Putamen (tissue), 1 donor: Measurements from ENCODE around the gene ATP8A2.
"Not testable (repeated sequence)": the region's sequence is repeated elsewhere in the genome, so short reads cannot be mapped to it uniquely, and the experiment has no call there.

Source experiments
- DNase-seq: peaks from one replicate; pipeline ENCODE4 v3.0.0-alpha.2; 2016; ENCODE audit warnings: low spot score

The ATP8A2 gene

DNA sequence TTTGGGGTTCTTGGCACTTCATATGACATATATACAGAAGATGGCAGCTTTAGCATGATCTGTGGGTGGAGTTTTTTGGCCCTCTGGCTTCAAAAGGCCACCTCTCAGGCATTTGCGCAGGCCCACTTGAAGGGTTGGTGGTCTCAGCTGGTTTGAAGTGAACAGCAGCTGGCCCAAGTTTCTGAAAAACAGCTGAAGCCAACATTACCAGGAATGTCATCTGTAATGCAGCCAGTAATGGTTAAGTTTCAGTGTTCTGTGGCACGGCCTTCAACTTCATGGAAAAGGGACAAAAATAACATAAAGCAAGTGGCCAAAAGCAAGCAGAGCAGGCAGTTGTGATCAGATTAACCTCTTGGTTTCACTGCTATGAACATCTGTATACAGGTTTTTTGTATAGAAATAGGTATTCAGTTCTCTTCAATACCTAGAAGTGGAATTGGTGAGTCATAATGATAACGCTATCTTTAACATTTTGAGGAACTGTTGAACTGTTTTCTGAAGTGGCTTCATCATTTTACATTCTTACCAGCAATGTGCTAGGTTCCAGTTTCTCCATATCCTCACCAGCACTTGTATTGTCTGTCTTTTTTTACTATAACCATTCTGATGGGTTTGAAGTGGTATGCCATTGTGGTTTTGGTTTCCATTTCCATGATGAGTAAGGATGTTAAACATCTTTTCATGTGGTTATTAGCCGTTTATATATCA, 434.6 kb downstream of the ATP8A2 start:
- DNase-seq, result no peak

DNA sequence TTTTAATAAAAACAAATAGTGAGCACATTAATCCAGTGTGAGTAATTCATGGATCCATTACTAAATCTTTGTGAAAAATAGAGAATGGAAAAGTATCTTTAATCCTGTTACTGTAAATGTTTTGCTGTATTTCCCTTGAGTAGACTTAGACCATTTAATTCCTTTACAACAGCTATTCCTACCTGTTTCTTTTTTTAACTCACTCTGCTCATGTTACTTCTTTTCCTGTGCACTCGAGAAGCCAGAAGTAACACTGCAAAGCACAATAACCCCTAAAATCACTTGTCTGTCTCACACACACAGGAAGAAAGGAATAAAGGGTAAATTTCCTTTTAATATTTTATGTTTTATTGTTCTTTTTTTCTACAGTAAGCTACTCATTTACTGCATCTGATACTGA, 435.8 kb downstream of the ATP8A2 start:
- no peak for DNase-seq

DNA sequence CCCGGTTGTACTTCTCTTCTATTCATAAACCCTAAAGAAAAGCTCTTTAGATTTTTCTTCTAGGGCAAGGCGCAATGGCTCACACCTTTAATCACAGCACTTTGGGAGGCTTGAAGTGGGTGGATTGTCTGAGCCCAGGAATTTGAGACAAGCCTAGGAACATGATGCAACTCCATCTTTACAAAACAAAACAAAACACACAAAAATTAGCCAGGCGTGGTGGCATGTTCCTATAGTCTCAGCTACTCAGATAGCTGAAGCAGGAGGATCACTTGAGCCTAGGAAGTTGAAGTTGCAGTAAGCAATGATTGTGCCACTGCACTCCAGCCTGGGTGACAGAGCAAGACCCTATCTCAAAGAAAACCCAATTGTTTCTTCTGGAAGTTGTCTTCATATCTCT, 439.7 kb downstream of the ATP8A2 start:
- DNase-seq, result no peak

DNA sequence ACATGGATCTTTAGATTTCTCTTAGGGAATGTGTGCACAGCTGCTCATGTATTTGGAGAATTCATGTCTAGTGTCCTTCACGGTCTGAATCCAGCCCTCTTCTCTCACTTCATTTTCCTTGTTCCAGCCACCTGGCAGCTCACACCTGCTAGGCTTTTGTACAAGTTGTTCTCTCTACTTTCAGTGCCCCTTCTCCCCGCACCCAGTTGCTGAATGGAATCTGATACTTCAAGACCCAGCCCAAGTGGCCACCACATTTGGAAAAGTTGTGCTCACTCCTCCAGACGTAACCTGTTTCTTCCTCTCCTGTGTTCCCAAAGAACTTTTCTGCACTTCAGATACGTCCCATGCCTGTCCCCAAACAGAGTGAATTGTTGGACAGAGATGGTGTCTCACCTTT, 444.5 kb downstream of the ATP8A2 start:
- DNase-seq, result no peak

DNA sequence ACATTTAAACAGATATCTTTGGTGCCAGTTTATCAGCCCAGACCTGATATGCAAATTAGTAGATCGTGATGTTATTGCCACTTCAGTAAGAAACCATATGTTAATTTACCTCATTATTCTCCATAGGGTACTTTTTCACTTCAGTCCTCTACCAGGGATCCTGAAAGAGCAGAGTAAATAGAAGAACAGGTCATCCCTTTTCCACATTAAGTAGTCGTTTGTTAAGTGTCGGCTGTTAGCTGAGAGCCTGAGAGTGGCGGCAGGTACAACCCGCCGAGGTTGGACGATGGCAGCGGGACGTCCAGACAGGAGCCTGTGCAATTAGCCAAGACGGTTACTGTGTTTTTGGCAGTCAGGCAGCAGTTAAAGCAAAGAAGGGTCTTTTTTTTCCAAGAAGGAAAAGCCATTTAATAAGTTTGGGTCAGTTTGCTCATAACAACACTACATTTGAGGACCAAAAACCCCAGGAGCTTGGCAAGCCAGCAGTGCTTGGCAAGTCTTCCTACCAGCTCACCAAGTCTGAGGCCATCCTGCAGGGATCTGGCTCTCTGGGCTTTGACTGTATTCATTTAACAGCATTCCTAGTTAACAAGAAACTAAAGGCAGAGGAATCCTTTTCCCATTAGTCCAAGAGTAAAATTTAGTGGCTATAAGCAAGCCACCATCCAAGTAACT, 448.2 kb downstream of the ATP8A2 start:
- DNase-seq, result no peak

DNA sequence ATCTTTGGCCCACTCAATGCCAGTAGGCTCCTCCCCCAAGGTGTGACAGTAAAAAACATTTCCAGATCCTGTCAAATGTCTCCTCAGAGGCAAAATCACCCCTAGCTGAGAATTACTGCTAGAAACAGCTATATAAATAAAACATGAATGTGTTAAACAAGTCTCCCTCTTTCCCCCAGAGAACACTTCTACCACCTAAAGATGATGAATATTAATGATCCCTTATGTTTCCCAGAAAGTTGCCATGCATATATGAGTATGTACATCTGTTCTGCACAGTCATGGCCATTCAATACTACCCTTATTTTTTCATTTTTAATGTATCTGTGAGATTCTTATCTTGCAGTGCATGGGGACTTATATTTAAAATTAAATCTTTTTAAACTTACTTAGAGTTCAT, 450.0 kb downstream of the ATP8A2 start:
- DNase-seq, result no peak

DNA sequence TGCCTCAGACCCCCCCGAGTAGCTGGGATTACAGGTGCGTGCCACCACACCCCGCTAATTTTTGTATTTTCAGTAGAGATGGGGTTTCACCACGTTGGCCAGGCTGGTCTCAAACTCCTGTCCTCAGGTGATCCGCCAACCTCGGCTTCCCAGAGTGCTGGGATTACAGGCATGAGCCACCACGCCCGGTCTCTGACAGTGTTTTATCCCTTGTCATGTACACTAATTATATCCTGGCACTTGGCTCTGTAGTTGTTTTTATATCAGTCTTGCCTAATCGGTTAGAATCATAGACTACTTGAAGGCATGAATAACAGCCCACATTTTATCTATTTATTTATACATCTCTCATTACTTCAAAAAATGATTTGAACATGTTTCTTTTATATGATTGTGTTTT, 455.4 kb downstream of the ATP8A2 start:
- not testable (repeated sequence) for DNase-seq

DNA sequence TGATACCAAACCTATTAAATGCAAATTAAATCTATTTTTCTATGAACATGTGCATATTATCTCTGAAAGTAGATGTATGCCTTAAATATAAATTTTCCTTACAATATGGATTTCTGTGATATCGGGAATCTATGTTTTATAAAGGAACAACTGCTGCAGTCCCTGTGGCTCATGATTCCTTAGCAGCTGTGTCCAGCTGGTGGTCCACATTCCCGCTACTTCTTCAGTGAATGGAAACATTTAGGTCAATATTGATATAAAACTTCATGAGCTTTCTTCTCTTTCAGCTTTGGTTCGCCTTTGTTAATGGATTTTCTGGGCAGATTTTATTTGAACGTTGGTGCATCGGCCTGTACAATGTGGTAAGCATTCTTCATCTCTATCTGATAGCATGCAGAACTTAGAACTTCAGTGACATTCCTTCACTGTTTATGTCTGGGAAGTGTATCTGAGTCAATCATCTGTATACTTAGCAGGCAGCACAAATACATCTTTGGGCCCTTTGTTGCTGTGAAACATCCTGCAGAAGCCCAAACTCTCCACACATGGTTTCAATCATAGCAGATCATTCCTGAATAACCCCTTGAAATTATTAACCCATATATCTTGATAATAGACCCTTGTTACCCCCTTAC, 456.2 kb downstream of the ATP8A2 start:
- no peak for DNase-seq

DNA sequence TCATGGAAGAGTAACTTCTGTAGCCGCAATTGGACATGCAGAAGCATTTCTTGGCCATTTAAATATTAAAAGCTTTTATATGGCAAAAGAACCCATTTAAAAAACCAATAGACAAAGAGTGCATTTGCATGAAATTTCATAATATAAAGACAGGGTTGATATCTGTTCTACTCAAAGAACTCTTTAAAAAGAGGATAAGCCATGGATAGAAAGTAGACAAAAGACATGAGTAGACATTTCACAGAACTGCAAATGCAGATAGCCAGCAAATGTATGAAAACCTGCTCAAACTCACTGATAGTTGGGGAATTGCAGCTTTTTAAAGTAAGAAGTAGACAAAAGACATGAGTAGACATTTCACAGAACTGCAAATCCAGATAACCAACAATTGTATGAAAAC, 462.0 kb downstream of the ATP8A2 start:
- no peak for DNase-seq

DNA sequence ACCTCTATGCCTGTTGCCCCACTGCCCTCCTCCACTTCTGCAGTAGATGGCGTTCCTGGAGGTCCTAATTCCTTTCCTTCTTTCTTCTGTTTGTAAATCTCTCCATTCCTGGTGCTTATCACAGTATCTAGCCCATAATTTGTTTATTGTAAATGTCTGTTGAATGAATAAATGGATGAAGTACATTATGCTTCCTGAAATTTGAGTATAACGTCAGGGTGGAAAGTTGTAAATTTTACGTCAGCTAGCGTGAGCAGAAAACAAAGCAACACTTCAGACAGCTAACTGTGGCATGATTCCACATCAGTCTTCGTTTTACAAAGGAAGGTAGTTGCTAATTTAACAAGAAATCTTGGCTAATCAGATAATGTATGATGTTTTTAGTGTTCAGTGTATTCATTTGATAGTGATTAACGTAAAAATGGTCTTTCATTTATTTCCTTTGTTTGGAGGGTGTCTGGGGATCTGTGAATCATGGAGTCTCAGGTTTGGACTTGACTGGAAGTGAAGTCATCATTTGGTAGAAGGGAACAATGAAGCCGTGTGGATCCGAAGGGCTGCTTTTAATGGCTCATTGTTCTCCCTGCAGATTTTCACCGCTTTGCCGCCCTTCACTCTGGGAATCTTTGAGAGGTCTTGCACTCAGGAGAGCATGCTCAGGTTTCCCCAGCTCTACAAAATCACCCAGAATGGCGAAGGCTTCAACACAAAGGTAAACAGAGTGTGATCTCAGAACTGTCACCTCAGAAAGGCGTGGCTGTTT, 465.0 kb downstream of the ATP8A2 start:
- DNase-seq, result no peak

DNA sequence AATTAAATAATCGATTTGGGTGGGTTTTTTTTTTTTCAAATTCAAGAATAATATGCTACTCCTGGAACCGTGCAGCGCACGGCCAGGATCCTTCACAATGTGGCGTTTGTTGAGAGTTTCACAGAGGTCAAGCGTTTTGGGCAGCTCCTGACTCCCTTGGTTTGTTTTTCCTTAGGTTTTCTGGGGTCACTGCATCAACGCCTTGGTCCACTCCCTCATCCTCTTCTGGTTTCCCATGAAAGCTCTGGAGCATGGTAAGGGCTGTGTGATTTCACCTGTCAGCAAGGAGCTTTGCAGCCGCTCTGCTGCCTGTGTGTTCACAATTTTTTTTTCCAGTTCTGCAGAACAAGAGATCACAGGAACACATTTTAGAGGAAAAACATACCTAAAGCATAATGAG, 467.6 kb downstream of the ATP8A2 start:
- DNase-seq, result no peak

DNA sequence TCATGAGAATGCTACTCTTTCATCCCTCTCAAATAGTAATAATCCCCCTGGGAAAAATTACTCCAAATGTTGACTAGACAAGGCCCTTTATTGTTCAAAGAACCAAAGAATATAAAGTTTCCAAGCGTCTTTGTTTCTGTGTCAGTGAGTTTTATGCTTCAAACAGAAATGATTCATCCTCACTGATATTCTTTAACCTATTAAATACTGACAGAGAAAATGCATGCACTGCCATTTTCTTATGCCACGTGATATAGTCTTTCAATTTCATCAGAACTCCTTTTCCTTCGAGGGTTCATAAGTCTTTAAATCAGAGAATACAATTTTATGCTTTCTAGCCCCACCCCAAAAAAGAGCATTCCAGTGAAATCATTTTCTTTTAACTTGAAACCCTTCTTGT, 468.5 kb downstream of the ATP8A2 start:
- DNase-seq, result no peak

DNA sequence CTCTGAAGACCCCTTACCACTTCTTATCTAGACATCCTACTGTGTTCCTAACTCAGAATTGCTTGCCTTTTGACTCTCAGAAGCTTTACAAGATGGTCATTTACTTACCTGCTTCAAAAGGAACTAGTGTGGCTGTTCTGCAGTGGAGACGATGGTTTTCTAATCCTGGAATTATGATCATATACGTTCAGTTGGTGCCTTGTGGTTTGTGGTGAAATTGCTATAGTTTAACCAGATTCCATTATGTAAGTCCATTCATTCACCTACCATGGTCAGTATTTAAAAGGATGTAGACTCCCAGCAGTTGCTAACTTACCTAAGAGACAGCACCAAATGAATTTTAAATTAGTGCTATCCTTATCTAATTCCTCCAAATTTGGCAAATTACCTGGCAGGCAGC, 469.2 kb downstream of the ATP8A2 start:
- DNase-seq, result no peak

DNA sequence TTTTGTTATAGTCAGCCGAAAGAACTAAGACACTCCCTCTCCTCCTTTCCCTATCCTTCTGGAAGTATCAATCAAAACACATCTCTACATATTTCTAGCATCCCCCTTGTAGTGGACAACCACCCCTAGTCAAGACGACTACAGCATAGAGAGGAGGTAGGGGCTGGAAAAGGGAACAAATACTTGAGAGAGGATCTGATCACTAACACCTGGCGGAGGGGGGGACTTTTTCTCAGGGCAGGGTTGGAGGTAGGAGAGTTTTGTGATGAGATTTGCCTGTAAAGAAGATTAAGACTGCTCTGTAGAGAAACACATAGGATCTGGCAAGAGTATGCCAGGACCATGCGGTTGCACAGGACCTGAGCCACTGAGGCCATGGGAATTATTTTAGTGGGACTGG, 471.9 kb downstream of the ATP8A2 start:
- no peak for DNase-seq

DNA sequence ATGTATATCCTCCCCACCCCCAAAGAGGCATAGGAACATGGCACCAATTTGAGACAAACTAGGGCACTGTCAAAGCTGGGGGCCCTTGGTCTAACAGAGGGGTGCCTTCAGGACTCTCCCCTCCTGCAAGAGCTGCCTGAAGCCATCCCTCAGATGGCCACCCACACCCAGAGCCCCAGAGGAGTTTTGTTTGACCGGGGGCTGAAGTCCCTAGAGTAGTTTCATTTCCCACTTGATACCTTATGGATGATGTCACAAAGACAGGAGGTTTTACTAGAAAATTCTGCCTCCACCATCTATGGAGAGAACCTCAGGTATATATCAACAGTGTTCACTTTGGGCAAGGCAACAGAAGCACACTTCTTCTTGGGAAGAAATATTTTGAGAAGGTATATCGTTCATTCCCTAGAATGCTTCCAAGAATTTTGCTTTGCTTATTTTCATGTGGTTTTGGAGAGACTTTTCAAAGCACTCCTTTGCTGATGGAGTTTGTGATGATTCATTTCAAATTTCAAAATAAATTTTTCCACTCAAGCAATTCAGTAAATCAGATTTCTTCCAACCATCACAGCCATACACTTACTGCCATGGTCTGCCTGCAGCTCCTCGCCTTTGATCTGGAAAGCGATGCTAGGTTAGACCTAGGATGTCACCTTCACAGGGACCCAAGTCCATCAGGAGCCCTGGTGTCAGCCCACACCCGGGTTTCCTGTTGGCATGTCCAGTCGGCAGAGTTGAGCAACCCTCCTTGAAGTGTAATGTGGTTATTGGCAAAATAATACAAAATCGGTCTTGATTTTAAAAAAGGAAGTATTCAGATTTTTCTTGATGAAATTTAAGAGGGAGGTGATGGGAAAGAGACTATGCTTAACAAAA, 473.0 kb downstream of the ATP8A2 start:
- DNase-seq, result no peak

DNA sequence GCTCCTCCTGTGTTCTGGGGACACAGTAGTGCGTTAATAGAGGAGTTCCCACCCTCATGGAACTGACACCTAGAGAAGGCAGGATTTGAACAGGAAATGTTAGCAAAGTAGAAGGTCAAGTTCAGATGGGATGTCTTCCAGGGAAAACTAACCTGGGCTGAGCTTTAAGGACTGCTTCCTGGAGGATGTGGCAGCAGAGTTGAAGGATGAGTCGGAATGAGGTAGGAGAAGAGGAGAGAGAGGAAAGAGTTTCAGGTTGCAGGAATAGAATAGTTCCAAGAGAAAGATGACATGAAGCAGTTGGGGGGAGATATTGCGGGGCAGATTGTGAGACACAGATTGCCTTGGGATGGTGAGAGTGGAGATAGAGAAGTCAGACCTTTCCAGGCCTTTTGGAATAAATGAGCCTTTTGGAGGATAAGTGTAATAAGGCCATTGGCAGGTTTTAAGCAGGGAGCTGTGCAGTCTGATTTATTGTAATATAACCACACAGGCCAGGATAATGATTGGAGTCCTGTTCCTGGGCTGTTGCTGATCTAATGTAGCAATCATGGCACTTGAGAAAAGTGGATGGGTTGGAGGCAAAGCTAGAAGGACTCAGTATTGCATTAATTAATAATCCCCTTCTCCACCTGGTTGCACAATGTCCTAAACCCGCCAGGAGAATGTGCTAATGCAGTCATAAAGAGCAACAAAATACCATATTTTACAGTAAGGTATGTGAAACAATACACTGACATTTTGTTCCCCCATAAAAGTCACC, 474.6 kb downstream of the ATP8A2 start:
- no peak for DNase-seq

DNA sequence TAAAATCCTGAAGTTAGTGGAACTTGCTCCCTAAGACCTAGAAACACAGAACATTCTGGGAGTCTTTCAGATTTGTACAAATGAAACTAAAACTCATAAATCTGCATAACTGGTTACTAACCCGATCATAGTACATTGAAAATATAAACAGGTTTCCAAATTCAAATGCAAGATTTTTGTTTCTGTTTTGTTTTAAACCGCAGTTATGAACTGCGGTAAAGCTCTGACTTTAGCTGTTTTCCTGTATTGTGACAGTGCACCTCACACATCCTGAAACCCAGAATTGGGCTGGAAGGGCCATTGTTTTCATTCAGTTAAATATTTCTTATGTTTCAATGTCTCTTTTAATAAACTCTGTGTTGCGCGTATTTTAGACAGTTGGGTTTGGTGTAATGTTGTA, 475.4 kb downstream of the ATP8A2 start:
- no peak for DNase-seq

DNA sequence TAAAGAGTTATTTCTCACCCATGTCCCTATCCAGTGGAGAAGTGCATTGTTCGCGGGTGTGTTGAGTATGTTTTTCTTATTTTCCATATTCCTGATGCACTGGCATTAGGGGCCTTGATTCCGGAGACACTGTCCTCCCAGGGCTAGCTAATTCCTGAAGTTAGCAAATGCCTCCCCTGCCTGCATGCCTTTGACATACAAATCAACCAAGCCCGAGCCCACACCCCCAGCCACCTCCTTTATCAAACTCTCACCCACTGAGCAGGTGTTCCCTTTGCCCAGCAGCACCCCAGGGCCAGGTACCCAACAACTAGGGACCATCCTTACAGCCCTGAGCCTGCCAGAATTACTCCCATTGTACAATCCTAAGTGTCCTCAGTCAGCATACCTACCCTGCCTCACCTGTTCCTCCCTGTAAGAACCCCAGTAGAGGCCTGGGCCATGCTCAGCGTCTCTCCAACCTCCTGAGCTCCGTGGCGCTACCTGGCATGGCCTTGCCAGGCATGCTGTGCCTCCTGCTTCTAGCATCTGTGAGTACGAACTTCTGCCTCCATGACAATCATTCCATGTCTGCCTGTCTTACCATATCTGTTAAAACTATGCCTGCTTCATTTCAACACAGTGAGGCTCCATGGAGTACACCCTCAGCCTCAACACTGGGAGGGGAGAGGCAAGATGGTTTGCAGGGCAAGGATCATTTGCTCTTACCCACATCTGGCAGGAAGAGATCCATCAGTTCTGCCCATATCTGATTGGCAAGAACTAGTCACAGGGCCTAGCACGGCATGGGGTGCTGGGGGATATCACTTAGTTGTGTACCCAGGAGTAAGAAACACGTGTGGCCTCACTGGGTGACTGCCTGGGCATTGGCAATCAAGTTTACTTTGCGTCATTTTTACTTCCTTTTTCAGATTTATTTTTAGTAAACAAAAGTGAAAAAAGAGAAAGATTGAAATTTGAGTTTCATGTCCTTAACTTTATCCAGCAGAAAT, 476.2 kb downstream of the ATP8A2 start:
- DNase-seq, result no peak

DNA sequence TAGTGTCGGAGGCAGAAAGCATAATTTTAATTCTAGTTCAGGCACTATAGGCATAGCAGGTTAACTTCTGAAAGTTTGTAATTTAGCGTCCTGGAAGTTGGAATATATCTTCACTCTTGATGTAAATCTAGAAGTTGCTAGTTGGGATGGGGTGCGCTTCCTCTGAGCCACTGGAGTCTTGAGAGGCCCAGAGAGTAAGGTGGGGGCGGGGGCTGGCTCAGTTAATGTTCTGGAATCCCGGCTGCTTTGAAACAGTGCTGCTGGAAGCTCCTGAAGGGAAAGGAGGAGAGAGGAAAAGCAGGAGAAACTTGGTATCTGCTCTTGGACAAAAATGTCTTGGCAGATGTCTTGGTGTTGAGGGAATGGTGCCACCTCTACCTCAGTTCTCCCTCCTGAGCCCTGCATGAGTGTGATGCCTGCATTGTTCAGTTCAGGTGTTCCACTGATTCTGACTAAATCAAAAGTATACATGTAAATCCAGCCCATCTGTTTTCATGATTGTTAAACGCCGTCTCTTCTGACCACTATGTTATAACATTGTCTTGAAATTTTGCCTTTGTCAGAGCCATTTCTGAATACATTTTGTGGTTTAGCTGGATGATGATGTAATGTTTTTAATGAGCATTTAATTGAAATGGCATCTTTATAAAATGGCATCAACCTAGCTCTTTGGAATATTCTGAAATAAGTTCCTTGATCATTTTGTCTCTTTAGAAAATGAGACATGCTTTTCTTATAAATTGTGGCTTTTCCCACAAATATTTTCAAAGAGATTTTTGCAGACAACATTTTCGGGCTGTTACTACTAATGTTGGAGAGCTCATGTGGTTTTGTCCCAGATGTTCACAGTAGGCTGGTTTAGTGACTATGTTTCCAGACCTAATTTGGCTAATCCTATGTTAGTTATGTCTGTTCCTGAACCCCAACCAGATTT, 477.3 kb downstream of the ATP8A2 start:
- no peak for DNase-seq
